Measurements from ENCODE around the gene MORC1.

MORC1 gene

GRCh38 chr3:109023167-109023566 lies 94.8 kb downstream of the MORC1 start:
- no peak overlapping the region for H3K9ac ChIP-seq (ENCODE audit: low read length)
- no peaks in the 10 kb centered on the region for H3K9me2 ChIP-seq (ENCODE audit: low read depth, low read length)
- no peak overlapping the region for H3K4me2 ChIP-seq (ENCODE audit: low read length)
- H3K27ac ChIP-seq (ENCODE audit: low read depth, low read length, poor library complexity, severe bottlenecking), result no peak overlapping the region
- no peaks in the 10 kb centered on the region for H3K79me2 ChIP-seq (ENCODE audit: insufficient read depth, low read length)
- H2AFZ ChIP-seq (ENCODE audit: low read length), result no peak overlapping the region
- H3K4me3 ChIP-seq (ENCODE audit: low read depth, low read length, poor library complexity, severe bottlenecking), result no peak overlapping the region
- H3K36me3 ChIP-seq (ENCODE audit: insufficient read depth, low read length), result no peaks in the 10 kb centered on the region
- no peaks in the 10 kb centered on the region for H3K27me3 ChIP-seq (ENCODE audit: insufficient read depth, low read length)
- TF ChIP-seq EZH2 (IDR thresholded peaks at IDR 0.05; ENCODE audit: borderline replicate concordance, low read length), result no peak
- H3F3A ChIP-seq (ENCODE audit: insufficient read depth, low read length), result no peaks in the 10 kb centered on the region
- H3K9me3 ChIP-seq (ENCODE audit: low read length), result no peaks in the 10 kb centered on the region
- no peaks in the 10 kb centered on the region for H4K20me1 ChIP-seq (ENCODE audit: insufficient read depth, low read length)
- H3K4me1 ChIP-seq (ENCODE audit: insufficient read depth, low read length, severe bottlenecking), result no peaks in the 10 kb centered on the region

- H2AFZ ChIP-seq (ENCODE audit: low read length), result no peak overlapping the region
- H3F3A ChIP-seq (ENCODE audit: insufficient read depth, low read length), result no peaks in the 10 kb centered on the region
- H3K9ac ChIP-seq (ENCODE audit: low read length), result no peak overlapping the region
- no peaks in the 10 kb centered on the region for H4K20me1 ChIP-seq (ENCODE audit: insufficient read depth, low read length)
- no peaks in the 10 kb centered on the region for H3K36me3 ChIP-seq (ENCODE audit: insufficient read depth, low read length)
- no peak overlapping the region for H3K4me2 ChIP-seq (ENCODE audit: low read length)
- no peak overlapping the region for H3K27ac ChIP-seq (ENCODE audit: low read depth, low read length, poor library complexity, severe bottlenecking)
- H3K79me2 ChIP-seq (ENCODE audit: insufficient read depth, low read length), result no peaks in the 10 kb centered on the region
- no peaks in the 10 kb centered on the region for H3K27me3 ChIP-seq (ENCODE audit: insufficient read depth, low read length)
- no peak overlapping the region for H3K4me3 ChIP-seq (ENCODE audit: low read depth, low read length, poor library complexity, severe bottlenecking)
- no peaks in the 10 kb centered on the region for H3K9me3 ChIP-seq (ENCODE audit: low read length)
- TF ChIP-seq CTCF (IDR thresholded peaks at IDR 0.05; ENCODE audit: low read length) (no peak), EZH2 (IDR thresholded peaks at IDR 0.05; ENCODE audit: borderline replicate concordance, low read length) (no peak)
- H3K4me1 ChIP-seq (ENCODE audit: insufficient read depth, low read length, severe bottlenecking), result no peaks in the 10 kb centered on the region
- no peaks in the 10 kb centered on the region for H3K9me2 ChIP-seq (ENCODE audit: low read depth, low read length)
These were observed 96.4 kb downstream of the MORC1 start for GRCh38 chr3:109021556-109021955.

- Histone ChIP-seq H3K4me2 (ENCODE audit: low read length) (no peak overlapping the region), H3K9ac (ENCODE audit: low read length) (no peak overlapping the region), H3K27ac (ENCODE audit: low read depth, low read length, poor library complexity, severe bottlenecking) (no peak overlapping the region)
These were observed 99.1 kb downstream of the MORC1 start for GRCh38 chr3:109018828-109019227.

More at GRCh38 chr3:109018828-109019227, 99.1 kb downstream of the MORC1 start:
- Histone ChIP-seq H3F3A (ENCODE audit: insufficient read depth, low read length) (no peaks in the 10 kb centered on the region), H3K36me3 (ENCODE audit: insufficient read depth, low read length) (no peaks in the 10 kb centered on the region), H3K9me2 (ENCODE audit: low read depth, low read length) (no peaks in the 10 kb centered on the region), H4K20me1 (ENCODE audit: insufficient read depth, low read length) (no peaks in the 10 kb centered on the region), H3K79me2 (ENCODE audit: insufficient read depth, low read length) (no peaks in the 10 kb centered on the region), H3K27me3 (ENCODE audit: insufficient read depth, low read length) (no peaks in the 10 kb centered on the region), H2AFZ (ENCODE audit: low read length) (no peak overlapping the region), H3K9me3 (ENCODE audit: low read length) (no peaks in the 10 kb centered on the region), H3K4me3 (ENCODE audit: low read depth, low read length, poor library complexity, severe bottlenecking) (no peak overlapping the region), H3K4me1 (ENCODE audit: insufficient read depth, low read length, severe bottlenecking) (no peaks in the 10 kb centered on the region)
- TF ChIP-seq CTCF (IDR thresholded peaks at IDR 0.05; ENCODE audit: low read length) (peak; percentile 42), EZH2 (IDR thresholded peaks at IDR 0.05; ENCODE audit: borderline replicate concordance, low read length) (no peak)

Measured in OCI-LY1 (cell line).